ENCODE measurements around the gene ARHGAP15.

- TF ChIP-seq POLR2A (IDR thresholded peaks at IDR 0.05) = no peak
- TF ChIP-seq, protein P1, sequence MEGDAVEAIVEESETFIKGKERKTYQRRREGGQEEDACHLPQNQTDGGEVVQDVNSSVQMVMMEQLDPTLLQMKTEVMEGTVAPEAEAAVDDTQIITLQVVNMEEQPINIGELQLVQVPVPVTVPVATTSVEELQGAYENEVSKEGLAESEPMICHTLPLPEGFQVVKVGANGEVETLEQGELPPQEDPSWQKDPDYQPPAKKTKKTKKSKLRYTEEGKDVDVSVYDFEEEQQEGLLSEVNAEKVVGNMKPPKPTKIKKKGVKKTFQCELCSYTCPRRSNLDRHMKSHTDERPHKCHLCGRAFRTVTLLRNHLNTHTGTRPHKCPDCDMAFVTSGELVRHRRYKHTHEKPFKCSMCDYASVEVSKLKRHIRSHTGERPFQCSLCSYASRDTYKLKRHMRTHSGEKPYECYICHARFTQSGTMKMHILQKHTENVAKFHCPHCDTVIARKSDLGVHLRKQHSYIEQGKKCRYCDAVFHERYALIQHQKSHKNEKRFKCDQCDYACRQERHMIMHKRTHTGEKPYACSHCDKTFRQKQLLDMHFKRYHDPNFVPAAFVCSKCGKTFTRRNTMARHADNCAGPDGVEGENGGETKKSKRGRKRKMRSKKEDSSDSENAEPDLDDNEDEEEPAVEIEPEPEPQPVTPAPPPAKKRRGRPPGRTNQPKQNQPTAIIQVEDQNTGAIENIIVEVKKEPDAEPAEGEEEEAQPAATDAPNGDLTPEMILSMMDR (IDR thresholded peaks at IDR 0.05) = no peak
These were observed 400.0 kb downstream of the ARHGAP15 start for GRCh38 chr2:143529118-143529720.
